GM21576 (cell line): ENCODE results near the gene NEK1.
"Not testable (repeated sequence)": the region's sequence is repeated elsewhere in the genome, so short reads cannot be mapped to it uniquely, and the experiment has no call there.

Source experiments
- ATAC-seq: cut with Tn5 transposase; IDR thresholded peaks from one replicate; pipeline ENCODE4 v1.9.1; 2021; ENCODE audit warnings: mild to moderate bottlenecking, moderate library complexity; ENCODE audit not compliant: unreplicated experiment

NEK1 gene

DNA sequence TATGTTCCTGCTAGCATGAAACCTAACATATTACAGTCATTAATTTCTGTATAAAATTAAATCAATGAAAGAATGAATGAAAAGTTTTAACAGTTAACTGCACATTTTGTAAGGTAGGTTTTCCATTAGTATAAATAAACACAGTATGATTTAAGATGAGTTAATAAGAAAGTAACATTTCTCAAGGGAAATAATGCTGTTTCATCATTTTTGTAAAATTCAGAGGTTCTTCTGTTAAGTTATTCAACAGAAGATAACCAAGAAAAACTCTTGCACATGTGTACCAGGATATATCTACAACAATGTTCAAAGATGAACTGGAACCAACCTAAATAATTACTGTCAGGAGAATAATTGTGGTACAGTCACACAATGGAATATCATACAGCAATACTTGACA lies 88.6 kb downstream of the NEK1 start:
- ATAC-seq, result no peak

DNA sequence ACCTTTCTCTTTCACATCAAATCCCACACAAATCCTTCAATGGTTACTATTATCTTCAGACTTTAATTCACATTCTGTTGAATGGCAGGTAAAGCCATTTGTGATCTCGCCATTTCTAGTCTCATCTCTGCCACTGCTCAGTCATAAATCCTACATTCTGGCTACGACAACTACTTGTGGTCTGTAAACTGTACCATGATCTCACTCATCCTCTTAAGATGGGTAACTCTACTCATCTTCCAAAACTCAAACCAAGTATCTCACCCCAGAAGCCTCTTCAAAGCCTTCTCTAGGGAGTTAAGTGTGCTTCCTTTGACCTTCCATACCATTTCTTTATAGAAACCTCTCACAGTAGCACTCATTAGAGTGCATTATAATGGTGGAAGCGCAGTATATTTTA lies 101.8 kb downstream of the NEK1 start:
- ATAC-seq, result no peak

DNA sequence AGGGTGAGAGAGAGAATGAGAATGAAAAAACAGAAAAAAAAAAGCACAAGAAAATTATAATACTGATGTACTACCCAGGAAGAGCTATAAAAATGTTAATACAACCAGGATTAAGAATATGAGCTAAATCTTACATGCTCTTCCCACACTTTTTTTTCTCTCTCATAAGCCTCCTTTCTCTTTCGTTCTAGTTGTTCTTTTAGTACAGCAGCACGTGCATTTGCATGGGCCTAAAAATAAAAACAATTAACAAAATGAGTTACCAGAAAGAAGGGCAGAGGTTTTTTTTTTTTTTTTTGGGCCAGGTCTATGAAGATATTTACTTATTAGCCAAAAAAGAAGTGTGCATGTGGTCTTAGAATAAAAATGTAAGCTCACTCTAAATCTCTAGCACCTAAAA lies 105.5 kb downstream of the NEK1 start:
- ATAC-seq, result no peak

DNA sequence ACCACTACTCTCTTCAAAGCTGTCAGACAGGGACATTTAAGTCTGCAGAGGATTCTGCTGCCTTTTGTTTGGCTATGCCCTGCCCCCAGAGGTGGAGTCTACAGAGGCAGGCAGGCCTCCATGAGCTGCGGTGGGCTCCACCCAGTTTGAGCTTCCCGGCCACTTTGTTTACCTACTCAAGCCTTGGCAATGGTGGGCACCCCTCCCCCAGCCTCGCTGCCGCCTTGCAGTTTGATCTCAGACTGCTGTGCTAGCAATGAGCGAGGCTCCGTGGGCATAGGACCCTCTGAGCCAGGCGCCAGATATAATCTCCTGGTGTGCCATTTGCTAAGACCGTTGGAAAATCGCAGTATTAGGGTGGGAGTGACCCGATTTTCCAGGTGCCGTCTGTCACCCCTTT lies 112.5 kb downstream of the NEK1 start:
- not testable (repeated sequence) for ATAC-seq

DNA sequence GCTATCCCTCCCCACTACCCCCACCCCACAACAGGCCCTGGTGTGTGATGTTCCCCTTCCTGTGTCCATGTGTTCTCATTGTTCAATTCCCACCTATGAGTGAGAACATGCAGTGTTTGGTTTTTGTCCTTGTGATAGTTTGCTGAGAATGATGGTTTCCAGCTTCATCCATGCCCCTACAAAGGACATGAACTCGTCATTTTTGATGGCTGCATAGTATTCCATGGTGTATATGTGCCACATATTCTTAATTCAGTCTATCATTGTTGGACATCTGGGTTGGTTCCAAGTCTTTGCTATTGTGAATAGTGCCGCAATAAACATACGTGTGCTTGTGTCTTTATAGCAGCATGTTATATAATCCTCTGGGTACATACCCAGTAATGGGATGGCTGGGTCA lies 118.1 kb downstream of the NEK1 start:
- not testable (repeated sequence) for ATAC-seq

DNA sequence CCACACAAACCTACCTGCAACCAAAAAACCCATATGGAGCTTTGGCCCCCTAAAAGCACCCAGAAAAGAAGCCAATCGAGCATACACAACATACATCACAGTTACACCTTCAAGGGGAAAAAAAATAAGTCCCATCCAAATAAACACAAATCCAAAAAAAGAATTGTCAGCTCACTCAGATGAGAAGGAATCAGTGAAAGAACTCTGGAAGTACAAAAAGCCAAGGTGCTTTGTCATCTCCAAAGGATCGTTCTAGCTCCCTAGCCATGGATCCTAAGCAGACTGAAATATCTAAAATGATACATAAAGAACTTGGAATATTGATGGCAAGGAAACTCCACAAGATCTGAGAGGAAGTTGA lies 119.2 kb downstream of the NEK1 start:
- ATAC-seq, result no peak

DNA sequence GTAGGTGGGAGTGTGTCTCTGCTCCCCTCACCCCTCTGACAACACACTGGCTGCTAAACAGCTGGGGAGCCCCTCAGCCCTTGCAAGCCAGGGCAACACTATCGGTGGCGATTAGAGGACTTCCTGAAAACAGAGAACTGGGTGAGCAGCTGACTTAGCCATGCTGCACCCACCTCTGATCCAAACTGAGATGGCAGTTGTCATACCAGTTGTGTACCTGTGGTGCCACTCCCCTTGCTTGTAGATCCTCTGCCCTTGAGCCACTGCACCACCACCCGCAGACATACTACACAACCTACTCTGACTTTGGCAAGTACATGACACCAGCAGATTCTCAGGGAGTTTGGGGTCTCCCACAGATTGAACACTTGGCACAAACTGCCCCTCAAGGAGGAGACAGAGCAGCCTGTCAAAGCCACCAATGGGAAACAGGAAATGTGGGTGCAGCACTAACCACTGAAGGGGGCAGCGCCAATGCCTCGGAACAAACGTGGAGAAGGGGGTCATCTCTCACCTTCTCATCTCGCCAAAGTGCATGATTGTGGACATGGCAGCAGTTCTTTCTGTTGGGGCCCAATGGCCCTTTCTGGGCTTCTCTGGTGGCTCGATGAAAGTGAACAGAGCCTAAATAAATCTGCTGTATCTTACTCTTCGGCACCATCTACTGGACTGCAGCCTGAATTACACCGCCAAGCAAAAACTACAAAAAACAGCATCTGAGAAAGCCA lies 119.8 kb downstream of the NEK1 start:
- peak; percentile 66 for ATAC-seq

DNA sequence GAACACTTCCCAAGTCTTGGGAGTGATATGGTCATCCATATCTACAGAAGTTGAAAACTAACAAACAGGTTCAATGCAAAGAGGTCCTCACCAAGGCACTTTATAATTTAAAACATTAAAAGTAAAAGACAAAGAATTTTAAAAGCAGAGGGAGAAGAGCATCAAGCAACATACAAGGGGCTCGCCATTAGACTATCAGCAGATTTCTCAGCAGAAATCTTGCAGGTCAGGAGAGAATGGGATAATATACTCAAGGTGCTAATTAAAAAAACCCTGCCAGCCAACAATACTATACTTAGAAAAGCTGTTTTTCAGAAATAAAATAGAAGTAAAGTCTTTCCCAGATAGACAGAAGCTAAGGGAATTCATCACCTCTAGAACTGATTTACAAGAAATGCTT lies 121.2 kb downstream of the NEK1 start:
- ATAC-seq, result no peak

DNA sequence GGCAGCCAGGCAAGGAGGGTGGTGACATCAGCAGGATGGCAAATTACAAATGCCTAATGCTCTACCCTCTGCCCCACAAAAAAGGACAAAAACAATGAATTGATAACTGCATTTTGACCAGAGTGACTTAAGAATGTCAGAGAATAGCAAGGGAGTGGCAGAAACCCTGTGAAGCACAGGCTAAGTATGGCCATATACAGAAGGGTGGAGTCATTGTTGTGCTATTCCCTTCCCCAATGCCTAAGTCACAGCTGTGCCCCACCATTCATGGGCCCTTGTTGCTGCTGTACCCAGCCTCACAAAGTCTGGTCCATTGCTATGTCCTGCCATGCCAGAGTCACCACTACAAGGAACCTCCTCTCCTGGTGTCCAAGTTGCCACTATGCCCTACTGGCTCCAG lies 123.1 kb downstream of the NEK1 start:
- no peak for ATAC-seq

DNA sequence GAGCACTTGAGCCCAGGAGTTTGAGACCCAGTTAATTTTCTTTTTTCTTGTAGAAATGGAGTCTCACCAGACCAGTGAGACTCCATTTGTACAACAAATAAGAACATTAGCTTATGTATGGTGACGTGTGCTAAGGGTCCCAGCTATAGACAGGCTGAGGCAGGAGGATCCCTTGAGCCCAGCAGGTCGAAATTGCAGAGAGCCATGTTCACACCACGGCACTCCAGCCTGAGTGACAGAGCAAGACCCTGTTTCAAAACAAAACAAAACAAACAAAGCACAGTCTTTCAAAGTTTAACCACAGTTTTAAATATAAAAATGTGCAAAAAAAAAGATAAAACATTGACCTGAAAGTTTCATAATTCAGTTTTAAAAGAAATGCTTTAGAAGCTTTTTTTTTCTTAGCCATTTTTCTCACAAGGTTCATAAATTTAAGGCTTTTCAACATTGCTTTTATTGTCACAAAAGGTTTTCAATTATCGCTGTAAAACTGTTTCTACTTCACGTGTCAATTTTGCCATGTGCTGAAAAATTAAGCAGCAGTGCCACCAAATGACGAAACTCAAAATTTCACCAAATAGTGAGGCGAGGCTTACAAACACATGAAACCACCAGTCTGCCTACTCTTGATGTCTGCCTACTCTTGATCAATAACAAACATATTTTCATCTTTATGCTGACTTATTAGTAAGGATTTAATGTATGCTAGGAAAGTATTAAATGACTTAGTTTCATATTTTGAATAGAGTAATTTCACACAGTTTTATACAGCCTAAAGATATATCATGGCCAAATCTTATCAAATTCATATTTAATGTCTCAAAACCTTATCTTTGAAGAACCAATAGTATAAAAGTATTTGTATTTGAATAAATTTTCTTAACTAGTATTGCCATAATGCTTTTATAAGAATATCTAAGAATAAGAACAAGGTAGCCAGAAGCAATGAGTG lies 126.3 kb downstream of the NEK1 start:
- no peak for ATAC-seq

DNA sequence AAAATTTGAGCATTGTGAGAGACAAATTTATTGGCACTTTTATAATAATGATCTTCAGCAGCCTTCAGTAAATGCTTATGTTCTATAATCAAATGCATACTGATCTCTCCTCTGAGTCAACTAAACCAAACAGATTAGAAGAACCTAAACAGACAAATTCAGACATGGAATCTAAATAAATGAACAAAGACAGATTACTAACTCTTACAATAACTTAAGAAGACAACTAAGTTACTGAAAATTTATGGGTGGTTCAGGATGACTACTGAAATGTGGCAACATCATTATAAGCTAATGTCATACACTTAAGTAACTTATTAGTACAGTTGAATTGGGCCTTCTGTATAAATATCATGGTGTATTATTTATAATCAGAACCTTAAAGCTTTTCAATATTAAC lies 127.3 kb downstream of the NEK1 start:
- no peak for ATAC-seq

DNA sequence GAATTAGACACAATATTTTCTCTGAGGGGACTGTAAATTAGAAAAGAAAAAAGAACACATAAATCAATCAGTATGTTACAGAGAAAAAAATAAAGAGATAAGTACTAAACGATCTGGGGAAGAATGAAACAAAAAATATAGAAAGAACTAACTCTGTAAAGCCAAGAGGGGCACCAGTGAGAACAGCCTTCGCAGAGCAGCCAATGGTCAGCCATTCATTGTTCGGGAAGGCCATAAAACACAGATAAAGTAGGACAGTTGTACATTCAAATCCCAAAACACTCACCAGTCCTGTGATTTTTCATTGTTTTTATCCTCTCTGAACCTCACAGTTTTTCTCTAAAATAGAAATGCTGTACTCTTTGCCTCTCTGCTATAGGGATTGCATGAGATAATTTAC lies 127.9 kb downstream of the NEK1 start:
- no peak for ATAC-seq

DNA sequence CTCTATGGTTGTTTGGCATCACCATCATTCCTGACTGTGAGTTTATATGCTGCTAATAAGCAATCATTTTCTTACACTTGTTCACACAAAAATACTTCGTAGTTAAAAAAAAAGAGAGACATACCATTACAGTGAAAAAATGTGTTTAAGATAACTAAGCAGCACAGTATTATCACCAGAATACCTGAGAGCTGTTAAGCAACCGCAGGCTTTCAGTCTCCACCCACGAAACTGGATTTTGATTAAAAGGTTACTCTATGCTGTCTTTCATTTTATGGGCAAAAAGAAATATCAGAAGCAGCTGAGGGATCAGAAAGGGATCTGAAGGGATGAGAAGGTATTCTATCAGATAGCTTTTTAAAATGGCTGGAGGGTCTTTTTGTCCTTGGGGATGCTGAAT lies 148.3 kb downstream of the NEK1 start:
- ATAC-seq, result no peak

DNA sequence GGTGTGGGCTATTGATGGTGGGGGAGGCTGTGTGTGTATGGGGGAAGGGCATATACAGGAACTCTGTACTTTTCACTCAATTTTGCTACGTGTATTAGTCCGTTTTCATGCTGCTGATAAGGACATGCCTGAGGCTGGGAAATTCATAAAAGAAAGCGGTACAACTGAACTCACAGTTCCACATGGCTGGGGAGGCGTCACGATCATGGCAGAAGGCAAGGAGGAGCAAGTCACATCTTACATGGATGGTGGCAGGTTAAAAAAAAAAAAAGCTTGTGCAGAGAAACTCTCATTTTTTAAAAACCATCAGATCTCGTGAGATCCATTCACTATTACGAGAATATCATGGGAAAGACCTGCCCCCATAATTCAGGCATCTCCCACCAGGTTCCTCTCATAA lies 152.3 kb downstream of the NEK1 start:
- no peak for ATAC-seq

DNA sequence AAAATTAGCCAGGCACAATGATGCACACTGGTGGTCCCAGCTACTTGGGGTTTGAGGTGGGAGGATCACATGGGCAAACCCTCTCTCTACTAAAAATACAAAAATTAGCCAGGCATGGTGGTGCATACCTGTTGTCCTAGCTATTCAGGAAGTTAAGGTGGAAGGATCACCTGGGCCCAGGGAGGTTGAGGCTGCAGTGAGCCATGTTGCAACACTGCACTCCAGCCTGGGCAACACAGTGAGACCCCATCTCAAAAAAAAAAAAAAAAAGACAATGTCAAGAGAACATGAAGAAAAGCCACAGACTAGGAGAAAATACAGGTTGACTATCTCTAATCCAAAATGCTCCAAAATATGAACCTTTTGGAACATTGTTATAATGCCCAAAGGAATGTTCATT lies 153.8 kb downstream of the NEK1 start:
- ATAC-seq, result no peak

DNA sequence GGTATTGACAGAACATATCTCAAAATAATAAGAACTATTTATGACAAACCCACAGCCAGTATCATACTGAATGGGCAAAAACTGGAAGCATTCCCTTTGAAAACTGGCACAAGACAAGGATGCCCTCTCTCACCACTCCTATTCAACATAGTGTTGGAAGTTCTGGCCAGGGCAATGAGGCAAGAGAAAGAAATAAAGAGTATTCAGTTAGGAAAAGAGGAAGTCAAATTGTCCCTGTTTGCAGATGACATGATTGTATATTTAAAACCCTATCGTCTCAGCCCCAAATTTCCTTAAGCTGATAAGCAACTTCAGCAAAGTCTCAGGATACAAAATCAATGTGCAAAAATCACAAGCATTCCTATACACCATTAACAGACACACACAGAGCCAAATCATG lies 159.7 kb downstream of the NEK1 start:
- ATAC-seq, result not testable (repeated sequence)

DNA sequence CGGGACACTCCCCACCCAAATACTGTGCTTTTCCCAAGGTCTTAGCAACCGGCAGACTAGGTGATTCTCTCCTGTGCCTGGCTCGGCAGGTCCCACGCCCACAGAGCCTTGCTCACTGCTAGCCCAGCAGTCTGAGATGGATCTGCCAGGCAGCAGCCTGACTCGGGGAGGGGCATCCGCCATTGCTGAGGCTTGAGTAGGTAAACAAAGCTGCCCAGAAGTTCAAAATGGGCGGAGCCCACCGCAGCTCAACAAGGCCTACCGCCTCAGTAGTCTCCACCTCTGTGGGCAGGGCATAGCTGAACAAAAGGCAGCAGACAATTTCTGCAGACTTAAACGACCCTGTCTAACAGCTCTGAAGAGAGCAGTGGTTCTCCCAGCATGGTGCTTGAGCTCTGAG lies 163.4 kb downstream of the NEK1 start:
- ATAC-seq, result not testable (repeated sequence)

DNA sequence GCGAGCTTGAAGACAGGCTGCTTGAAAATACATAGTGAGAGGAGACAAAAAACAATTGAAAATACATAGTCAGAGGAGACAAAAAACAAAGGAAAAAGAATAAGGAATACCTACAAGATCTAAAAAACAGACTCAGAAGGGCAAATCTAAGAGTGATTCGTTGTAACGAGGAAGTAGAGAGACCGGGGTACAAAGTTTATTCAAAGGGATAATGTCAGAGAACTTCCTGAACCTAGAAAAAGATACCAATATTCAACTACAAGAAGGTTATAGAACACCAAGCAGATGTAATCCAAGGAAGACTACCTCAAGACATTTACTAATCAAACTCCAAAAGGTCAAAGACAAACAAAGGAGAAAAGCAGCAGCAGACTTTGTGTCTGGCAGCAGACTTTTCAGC lies 165.6 kb downstream of the NEK1 start:
- ATAC-seq, result no peak

DNA sequence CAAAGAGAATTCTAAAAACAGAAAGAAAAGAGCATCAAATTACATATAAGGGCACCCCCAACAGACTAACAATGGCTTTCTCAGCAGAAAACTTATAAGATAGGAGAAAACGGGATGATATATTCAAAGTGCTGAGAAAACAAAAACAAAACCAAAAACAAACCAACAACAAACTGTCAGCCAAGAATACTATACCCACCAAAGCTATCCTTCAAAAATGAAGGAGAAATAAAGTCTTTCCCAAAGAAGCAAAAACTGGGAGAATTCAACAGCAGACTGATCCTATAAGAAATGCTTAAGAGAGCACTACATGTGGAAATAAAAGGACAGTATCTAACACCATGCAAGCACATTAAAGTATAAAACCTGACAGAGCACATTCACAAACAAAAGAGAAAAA lies 168.6 kb downstream of the NEK1 start:
- no peak for ATAC-seq

DNA sequence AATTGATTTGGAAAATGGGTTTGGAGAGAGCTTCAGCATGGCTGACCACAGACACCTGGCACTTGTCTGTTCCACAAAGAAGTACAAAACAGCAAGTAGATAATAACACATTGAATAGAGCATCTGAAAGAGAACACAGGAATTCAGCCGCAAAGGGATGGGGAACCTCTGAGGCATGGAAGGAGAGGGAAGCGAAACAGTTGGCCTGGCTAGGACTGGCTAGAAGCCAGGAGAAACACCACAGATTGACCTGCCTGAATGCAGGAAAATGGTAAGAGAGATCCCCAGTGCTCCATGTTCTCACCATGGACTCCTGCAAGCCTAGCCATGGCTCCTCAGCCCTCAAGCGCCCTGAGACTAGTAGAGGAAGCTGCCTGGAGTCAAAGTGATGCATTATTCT lies 171.9 kb downstream of the NEK1 start:
- ATAC-seq, result no peak

DNA sequence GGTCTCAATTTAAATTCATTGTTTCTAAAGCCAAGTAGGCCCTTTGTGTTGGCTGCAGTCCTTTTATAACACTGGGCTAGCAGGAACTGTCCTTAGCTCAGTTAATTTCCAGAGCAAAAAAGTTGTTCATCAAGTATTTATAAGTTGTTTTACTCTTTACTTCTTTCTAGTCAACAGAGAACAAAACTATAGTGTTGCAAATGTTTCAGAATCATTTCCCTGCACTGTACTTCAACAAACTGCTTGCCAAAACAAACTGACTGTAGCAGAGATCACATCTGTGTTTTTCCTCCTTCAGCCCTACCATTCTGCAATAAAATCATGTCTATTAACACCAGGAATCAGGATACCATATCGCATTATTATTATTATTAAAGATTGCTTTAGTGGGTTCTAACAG lies 173.1 kb downstream of the NEK1 start:
- ATAC-seq, result no peak

DNA sequence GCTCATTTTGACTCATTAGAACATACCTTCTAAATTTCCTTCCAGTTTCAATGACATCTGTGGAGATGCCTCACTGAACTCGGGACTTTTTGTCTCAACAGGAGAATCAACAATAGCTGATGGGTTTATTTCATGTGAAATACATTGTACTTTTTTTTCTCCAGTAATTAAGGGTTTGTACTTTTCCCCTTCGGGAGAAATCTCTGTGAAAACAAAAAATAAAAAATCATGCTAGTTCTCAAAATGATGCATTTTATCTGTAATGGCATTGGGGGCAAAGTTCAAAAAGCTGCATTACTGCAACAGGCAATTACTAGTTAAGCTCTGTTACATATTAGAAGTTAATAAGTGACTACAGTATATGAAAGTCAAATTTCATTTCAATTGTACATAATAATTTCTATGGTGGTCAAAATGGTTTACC lies 174.3 kb downstream of the NEK1 start:
- ATAC-seq, result peak; percentile 37
